ENCODE measurements around the gene ZNF407.

DNA sequence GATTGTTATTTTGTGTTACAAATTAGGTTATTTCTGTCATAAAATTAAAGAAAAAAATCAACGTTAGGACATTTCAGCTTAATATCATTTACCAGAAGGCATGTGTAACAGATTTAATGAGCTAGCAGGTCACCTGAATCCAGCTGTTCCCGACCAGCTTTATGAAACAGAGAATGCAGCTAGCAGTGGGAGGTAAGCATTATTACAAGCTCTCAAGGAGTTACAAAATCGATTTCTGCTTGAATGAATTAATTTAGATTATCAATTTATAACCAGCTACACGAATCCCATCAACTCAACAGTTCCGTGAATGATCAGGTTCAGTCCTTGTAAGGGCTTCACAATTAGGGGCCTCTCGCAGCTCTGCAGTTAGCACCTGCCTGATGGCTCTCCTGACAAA lies 399.3 kb downstream of the ZNF407 start:
- TF ChIP-seq, protein P1, sequence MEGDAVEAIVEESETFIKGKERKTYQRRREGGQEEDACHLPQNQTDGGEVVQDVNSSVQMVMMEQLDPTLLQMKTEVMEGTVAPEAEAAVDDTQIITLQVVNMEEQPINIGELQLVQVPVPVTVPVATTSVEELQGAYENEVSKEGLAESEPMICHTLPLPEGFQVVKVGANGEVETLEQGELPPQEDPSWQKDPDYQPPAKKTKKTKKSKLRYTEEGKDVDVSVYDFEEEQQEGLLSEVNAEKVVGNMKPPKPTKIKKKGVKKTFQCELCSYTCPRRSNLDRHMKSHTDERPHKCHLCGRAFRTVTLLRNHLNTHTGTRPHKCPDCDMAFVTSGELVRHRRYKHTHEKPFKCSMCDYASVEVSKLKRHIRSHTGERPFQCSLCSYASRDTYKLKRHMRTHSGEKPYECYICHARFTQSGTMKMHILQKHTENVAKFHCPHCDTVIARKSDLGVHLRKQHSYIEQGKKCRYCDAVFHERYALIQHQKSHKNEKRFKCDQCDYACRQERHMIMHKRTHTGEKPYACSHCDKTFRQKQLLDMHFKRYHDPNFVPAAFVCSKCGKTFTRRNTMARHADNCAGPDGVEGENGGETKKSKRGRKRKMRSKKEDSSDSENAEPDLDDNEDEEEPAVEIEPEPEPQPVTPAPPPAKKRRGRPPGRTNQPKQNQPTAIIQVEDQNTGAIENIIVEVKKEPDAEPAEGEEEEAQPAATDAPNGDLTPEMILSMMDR (conservative IDR thresholded peaks at IDR 0.05; ENCODE audit: low read depth, low read length) = no peak
- TF ChIP-seq EZH2 (IDR thresholded peaks at IDR 0.05; ENCODE audit: borderline replicate concordance, low read depth, low read length, poor library complexity, severe bottlenecking) = no peak

Data from A673 (cell line).